ENCODE results near the gene PHACTR1.
A peak's percentile ranks its signal among the peaks of the same experiment; 100 is the strongest.

Gene PHACTR1

DNA sequence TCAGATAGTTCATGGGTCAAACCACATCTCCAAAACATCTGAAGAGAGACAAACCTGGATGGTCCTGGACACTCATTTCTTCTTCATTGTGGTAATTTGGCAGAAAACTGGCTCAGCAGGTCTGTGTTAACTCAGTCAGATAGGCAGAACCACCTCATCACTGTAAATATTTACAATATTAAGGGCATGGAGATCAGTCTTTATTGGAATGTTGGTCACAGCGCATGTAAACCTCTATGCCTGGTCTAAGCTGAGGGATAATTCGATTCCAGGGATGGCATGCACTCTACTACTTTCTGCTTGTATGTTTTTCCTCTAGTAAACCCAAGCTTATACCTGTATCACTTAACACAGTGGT, 615.8 kb downstream of the PHACTR1 start:
- DNase-seq, result no peak

GRCh38 chr6:13334953-13335352, 618.4 kb downstream of the PHACTR1 start:
- no peak for DNase-seq

GRCh38 chr6:13336553-13336952, 620.0 kb downstream of the PHACTR1 start:
- peak; percentile 52 for DNase-seq

- DNase-seq, result no peak
These were observed 621.5 kb downstream of the PHACTR1 start for GRCh38 chr6:13338038-13338437.

All from central memory CD4-positive, alpha-beta T cell (primary cell).